Measurements from ENCODE around the gene CACNA1H. TPM values are rescaled to one million over a fixed set of nuclear protein-coding genes. Genes with fewer than 3 reads are reported as not detected.

The CACNA1H gene
- total RNA-seq, 1 experiment from 2014 or later, result 31.1 TPM

- no peaks in the 10 kb centered on the region for H3K27me3 ChIP-seq (ENCODE audit: control insufficient read depth, insufficient read depth, low read length)
These were observed 5.9 kb upstream of the CACNA1H start for GRCh38 chr16:1147027-1147426.

GRCh38 chr16:1149101-1149636 is 3.7 kb upstream of the CACNA1H start:
- ChIA-PET POLR2A (no interaction called here), CTCF (no interaction called here)
- DNase-seq (ENCODE audit: low read depth, low spot score) (no peak), ATAC-seq (no peak)
- no peaks in the 10 kb centered on the region for H3K27me3 ChIP-seq (ENCODE audit: control insufficient read depth, insufficient read depth, low read length)
- no peak overlapping the region for H3K4me3 ChIP-seq (ENCODE audit: low read depth in 2 of 2, low read length in 2 of 2)
- in situ Hi-C loops (cut with HindIII; ENCODE audit: low pct_unique_long_range_greater_than_20kb, low sequenced_read_pairs) (no loop called here), intact Hi-C loops (cut with micrococcal nuclease; ENCODE audit: unreplicated experiment) (no loop called here)
- BruUV-seq (replicated peaks), result no TSS peak
- no peaks in the 10 kb centered on the region for H3K9me3 ChIP-seq (ENCODE audit: control insufficient read depth, insufficient read depth, low read depth, low read length)
- H3K4me1 ChIP-seq (ENCODE audit: control insufficient read depth, insufficient read depth, low read length), result peaks cover 19% of the 10 kb centered on the region
- TF ChIP-seq TCF7L2 (IDR thresholded peaks at IDR 0.05; ENCODE audit: low read depth, low read length) (no peak), SIN3A (IDR thresholded peaks at IDR 0.05; ENCODE audit: borderline replicate concordance, insufficient read depth, low read depth, low read length) (no peak), REST (IDR thresholded peaks at IDR 0.05; ENCODE audit: insufficient read depth in 1 of 2, low read depth in 2 of 2, low read length in 1 of 2) (no peak), POLR2AphosphoS5 (IDR thresholded peaks at IDR 0.05; ENCODE audit: low read depth, low read length) (no peak), CTCF (IDR thresholded peaks at IDR 0.05) (no peak)
- no peaks in the 10 kb centered on the region for H3K36me3 ChIP-seq (ENCODE audit: control insufficient read depth, insufficient read depth, low read length)
- no peak overlapping the region for H3K27ac ChIP-seq (ENCODE audit: low read length)

More at GRCh38 chr16:1147027-1147426, 5.9 kb upstream of the CACNA1H start:
- Histone ChIP-seq H3K27ac (ENCODE audit: low read length) (no peak overlapping the region), H3K36me3 (ENCODE audit: control insufficient read depth, insufficient read depth, low read length) (no peaks in the 10 kb centered on the region), H3K4me1 (ENCODE audit: control insufficient read depth, insufficient read depth, low read length) (peaks cover 16% of the 10 kb centered on the region), H3K9me3 (ENCODE audit: control insufficient read depth, insufficient read depth, low read depth, low read length) (no peaks in the 10 kb centered on the region), H3K4me3 (ENCODE audit: low read depth in 2 of 2, low read length in 2 of 2) (no peak overlapping the region)
- intact Hi-C loops (cut with micrococcal nuclease; ENCODE audit: unreplicated experiment), result no loop called here
- ChIA-PET CTCF (no interaction called here), POLR2A (no interaction called here)
- BruUV-seq (replicated peaks), result no TSS peak
- DNase-seq (ENCODE audit: low read depth, low spot score) (no peak), ATAC-seq (no peak)
- TF ChIP-seq SIN3A (IDR thresholded peaks at IDR 0.05; ENCODE audit: borderline replicate concordance, insufficient read depth, low read depth, low read length) (no peak), TCF7L2 (IDR thresholded peaks at IDR 0.05; ENCODE audit: low read depth, low read length) (no peak), CTCF (IDR thresholded peaks at IDR 0.05) (no peak), POLR2AphosphoS5 (IDR thresholded peaks at IDR 0.05; ENCODE audit: low read depth, low read length) (no peak), REST (IDR thresholded peaks at IDR 0.05; ENCODE audit: insufficient read depth in 1 of 2, low read depth in 2 of 2, low read length in 1 of 2) (no peak)
- in situ Hi-C loops (cut with HindIII; ENCODE audit: low pct_unique_long_range_greater_than_20kb, low sequenced_read_pairs), result no loop called here
